ENCODE measurements around the gene ESPNL.

ESPNL gene

DNA sequence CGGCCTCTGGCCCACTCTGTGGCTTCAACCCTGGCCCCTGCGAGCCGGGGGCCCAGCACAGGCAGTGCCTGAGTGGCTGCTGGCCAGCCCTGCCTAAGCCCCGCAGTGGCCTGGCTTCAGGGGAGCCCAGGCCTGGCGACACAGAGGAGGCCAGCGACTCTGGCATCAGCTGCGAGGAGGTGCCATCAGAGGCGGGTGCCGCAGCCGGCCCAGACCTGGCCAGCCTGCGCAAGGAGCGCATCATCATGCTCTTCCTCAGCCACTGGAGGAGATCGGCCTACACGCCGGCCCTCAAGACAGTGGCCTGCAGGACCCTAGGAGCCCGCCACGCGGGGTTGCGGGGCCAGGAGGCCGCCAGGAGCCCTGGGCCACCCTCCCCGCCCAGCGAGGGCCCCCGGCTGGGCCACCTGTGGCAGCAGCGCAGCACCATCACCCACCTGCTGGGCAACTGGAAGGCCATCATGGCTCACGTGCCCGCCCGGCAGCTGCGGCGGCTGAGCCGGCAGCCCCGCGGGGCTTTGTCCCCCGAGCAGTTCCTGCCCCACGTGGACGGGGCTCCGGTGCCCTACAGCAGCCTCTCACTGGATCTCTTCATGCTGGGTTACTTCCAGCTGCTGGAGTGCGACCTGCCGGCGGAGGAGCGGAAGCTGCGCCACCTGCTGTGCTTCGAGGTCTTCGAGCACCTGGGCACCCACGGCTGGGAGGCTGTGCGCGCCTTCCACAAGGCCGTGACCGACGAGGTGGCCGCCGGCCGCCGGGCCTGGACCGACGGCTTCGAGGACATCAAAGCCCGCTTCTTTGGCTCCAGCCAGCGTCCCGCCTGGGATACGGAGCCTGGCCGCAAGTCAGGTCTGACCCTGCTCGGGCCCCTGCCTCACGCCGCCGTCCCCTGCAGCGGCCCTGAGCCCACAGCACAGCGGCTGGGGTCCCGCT, 30.8 kb downstream of the ESPNL start:
- no peak for DNase-seq

GRCh38 chr2:238131761-238132462, 31.8 kb downstream of the ESPNL start:
- no peak for DNase-seq

GRCh38 chr2:238132463-238133450, 32.6 kb downstream of the ESPNL start:
- no peak for DNase-seq

DNA sequence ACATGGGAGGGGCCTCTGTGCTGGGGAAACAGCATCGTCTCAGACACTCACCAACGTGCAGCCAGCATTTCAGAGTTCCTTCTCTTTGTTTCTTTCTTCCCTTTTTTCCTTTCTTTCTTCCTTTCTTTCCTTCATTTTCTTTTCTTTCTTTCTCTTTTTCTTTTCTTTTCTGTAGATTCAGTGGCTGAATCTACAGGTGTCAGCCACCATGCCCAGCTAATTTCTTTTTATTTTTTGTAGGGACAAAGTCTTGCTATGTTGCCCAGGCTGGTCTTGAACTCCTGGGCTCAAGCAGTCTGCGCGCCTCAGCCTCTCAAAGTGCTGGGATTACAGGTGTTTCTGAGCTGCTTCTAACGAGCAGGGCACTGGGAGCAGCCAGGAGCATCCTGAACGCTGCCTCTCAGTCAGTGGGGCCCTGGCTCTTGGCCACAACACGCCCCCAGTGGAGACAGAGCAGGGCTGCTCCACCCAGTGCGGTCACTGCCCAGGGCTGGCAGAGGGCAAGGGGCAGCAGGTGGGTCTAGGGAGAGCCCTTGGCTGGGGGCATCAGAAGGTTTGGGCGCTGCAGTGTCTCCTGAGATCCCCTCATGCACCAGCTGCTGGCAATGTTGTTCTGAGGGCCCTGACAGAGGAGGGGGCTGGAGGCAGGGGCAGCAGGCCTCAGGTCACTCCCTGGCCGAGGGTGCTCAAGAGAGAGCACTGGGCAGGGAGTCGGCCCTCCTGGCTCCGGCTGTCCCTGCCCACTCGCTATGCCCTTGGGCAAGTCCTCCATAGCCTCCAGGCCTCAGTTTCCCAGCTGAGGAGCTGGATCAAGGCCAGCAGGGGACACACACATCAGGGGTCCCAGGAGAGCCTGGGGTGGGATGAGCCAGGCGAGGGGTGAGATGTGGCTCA, 33.6 kb downstream of the ESPNL start:
- no peak for DNase-seq

- no peak for DNase-seq
Measured at GRCh38 chr2:238134393-238134785, 34.2 kb downstream of the ESPNL start.

DNA sequence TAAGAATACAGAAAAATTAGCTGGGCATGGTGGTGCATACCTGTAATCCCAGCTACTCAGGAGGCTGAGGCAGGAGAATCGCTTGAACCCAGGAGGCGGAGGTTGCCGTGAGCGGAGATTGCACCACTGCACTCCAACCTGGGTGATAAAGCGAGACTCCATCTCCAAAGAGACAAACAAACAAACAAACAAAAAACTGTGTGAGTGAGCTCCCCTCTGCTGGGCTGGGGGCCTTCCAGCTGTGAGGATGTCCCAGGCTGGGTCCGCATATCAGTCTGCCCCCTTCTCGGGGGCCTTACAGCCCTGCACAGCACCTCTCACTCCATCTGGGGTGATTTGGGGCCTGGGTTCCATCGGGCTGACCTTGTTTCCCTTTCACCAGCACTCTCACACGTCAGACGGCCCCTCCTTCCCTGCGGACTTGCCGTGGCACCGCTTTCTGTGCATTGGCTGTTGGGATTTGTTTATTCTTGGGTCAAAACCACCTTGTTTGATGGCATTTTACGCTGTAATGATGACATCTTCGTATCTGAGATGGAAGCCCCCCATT, 35.5 kb downstream of the ESPNL start:
- no peak for DNase-seq

- no peak for DNase-seq
Measured at GRCh38 chr2:238136820-238137537, 36.8 kb downstream of the ESPNL start.

GRCh38 chr2:238137885-238138284, 37.7 kb downstream of the ESPNL start:
- no peak for DNase-seq

GRCh38 chr2:238138331-238139195, 38.4 kb downstream of the ESPNL start, which contains the start of gene KLHL30:
Gene KLHL30 (plus strand): TSS chr2:238138668. CDS start chr2:238140755, 2,087 bp downstream.
- no peak for DNase-seq

GRCh38 chr2:238139196-238140039, 39.3 kb downstream of the ESPNL start:
- peak; percentile 61 for DNase-seq

DNA sequence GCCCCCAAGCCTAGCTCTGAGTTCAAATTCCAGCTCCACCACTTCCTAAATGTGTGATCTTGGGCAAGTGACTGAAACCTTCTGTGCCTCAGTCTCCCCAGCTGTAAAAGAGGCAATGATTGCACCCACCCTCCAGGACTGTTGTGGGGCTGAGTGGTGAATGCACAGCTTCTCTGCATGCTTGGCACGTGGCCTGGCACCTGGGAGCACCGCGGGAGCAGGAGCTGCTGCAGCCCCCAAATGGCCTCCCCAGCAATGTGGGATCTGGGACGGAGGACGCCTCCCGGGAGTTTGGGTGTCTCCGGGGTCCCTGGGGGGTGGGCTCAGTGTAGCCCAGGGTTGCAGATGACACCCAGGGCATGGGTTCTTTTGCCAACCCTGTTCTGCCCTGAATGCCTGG, 39.9 kb downstream of the ESPNL start:
- no peak for DNase-seq

GRCh38 chr2:238140721-238141540, 40.8 kb downstream of the ESPNL start:
- no peak for DNase-seq

GRCh38 chr2:238141541-238142318, 41.6 kb downstream of the ESPNL start:
- DNase-seq, result no peak

DNA sequence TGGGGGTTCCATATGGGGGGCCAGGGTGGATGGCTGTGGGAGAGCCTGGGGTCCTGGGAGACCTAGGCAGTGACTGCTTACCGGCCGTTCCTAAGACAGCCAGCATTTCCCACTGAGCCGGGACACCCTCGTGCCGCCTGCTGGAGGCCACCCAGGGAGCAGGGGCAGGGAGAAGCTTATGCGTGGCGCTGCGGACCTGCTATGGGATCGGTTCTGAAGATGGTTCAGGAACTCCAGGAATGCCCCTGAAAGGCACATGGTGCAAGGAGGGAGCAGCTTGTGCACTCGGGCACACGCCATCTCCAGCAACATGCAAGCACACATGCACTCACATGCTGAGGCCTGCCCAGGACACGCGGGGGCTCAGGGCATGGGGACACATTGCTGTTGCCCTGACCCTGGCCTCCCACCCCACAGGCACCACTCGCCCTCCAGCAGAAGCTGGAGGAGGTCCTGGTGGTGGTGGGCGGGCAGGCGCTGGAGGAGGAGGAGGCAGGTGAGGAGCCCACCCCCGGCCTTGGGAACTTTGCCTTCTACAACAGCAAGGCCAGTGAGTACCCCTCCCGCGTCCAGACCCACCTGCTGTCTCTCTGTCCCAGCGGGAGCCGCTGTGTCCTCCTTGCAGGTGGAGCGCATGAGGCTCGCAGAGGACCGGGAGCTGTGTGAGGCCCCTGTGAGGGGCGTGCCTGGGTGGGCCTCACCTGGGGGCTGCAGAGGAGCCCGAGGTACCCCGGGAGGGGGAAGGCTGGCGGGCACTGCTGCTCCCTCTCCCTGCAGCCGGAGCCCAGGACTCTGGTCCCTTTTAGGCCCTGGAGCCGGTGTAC, 42.5 kb downstream of the ESPNL start:
- no peak for DNase-seq

DNA sequence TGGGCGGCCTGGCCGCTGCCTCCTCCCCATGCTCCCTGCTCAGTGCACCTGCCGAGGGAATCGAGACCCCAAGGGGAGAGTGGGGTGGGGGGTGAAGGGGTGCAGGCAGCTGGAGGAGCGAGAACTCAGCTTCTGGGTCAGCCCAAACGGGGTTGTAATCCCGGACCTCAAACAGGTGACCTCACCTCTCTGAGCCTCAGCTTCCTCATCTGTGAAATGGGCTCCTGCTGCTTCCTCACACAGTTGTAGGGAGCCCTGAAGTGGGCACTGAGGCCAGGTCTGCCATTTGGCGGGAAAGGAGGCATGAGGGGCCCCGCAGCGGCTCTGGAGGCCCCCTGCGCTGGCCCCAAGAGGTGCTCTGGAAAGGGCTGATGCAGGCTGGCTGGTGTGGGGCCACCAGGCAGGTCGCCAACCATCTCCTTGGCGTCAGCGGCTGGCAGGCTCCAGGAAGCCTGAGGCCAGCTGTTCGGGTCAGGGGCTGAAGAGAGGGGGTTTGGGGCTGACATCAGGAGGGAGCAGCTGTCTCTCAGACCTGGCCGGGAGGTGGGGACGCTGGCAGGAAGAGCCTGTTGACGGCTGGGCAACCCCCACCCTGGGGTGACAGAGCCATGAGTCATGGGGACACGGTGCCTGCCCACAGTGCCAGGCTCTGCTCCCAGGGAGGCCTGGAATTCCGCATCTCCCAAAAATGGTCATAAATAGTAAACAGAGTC, 43.3 kb downstream of the ESPNL start:
- DNase-seq, result peak; percentile 34
